Psoas muscle (tissue), 8 donors: Measurements from ENCODE around the gene POLR3GL. TPM values are rescaled to one million over a fixed set of nuclear protein-coding genes. Genes with fewer than 3 reads are reported as not detected.
"Not testable (repeated sequence)": the region's sequence is repeated elsewhere in the genome, so short reads cannot be mapped to it uniquely, and the experiment has no call there.

ENCODE experiments used
- ATAC-seq, 4 donors: fragments of 200-7000 bp; cut with Tn5 transposase; one replicate each; pipeline ENCODE4 v1.9.1; 2020; ENCODE audit warnings: moderate library complexity in 3 of 4, mild to moderate bottlenecking in 2 of 4
- DNase-seq, 2 donors: peaks; one replicate each; pipeline ENCODE4 v3.0.0-alpha.2; 2020
- H3K27ac ChIP-seq: fragments of 200-600 bp; one replicate; pipeline ENCODE4 v1.8.0; 2022
- H3K27me3 ChIP-seq, 3 donors: fragments of 200-600 bp in 1 of 3; one replicate each; pipeline versions ENCODE4 v1.6.1 to v1.8.0; 2013 to 2022; ENCODE audit warnings: low read length in 2 of 3, mild to moderate bottlenecking in 2 of 3, moderate library complexity in 1 of 3; ENCODE audit not compliant: insufficient read depth in 3 of 3
- H3K36me3 ChIP-seq, 2 donors: fragments of 200-600 bp in 1 of 2; one replicate each; pipeline versions ENCODE4 v1.6.1 to v1.8.0; 2013 to 2022; ENCODE audit warnings: low read depth in 1 of 2, mild to moderate bottlenecking in 1 of 2, moderate library complexity in 1 of 2; ENCODE audit not compliant: insufficient read depth in 1 of 2
- H3K4me1 ChIP-seq: fragments of 200-600 bp; one replicate; pipeline ENCODE4 v1.8.0; 2022
- H3K4me3 ChIP-seq: fragments of 200-600 bp; one replicate; pipeline ENCODE4 v1.8.0; 2022; ENCODE audit warnings: mild to moderate bottlenecking
- H3K9me3 ChIP-seq: fragments of 200-600 bp; one replicate; pipeline ENCODE4 v1.8.0; 2022
- CTCF ChIP-seq: fragments of 200-600 bp; IDR thresholded peaks from one replicate; pipeline ENCODE4 v1.8.0; 2022; ENCODE audit warnings: antibody characterized with exemption
- WGBS, 3 donors: extraction: QIAGEN DNeasy Blood & Tissue Kit; methylation state at CpG; one replicate each; pipeline versions ENCODE4 v1.1.6 to v1.1.7; 2013; 5-methylcytosine and 5-hydroxymethylcytosine counted together
- intact Hi-C, 2 donors: fragments of 100-400 bp; cut with DNase I; formaldehyde crosslinking; loops; one replicate each; pipeline versions ENCODE4 v1.11.0 to v1.14.2; 2022
- polyA plus RNA-seq, 3 donors: library from polyadenylated mRNA; stranded (reverse); fragments of 200-250 nt; gene quantifications; one replicate each; pipeline ENCODE4 v1.2.3, GENCODE V29; 2013
- total RNA-seq, 4 donors: library from RNA; stranded (reverse); fragmentation: NEBNext Ultra II Directional in 2 of 4; extraction: Animal tissue kit (Norgen Biotek cat#: 25700) in 2 of 4; gene quantifications; one replicate each; pipeline versions ENCODE4 v1.2.1 to v1.2.4, GENCODE V29; 2021 to 2023
- donor health status: healthy with polysubstance abuse.
- donor health status: DM: no; HTN: no; CAD: no; lungs with moderate emphysema.
- donor health status: Bipolar disorder and iron deficiency.
- donor health status: healthy.
- donor health status: DM: yes; HTN: yes; CAD: no.
- donor health status: DM: no; HTN: no; CAD: no.
- donor health status: DM: no; HTN: no; CAD: no.
- donor health status: DM: yes; HTN: yes; CAD: no.

POLR3GL gene
- total and polyA plus RNA-seq, 7 donors, result 30.5 to 139 (median 59.9) TPM

DNA sequence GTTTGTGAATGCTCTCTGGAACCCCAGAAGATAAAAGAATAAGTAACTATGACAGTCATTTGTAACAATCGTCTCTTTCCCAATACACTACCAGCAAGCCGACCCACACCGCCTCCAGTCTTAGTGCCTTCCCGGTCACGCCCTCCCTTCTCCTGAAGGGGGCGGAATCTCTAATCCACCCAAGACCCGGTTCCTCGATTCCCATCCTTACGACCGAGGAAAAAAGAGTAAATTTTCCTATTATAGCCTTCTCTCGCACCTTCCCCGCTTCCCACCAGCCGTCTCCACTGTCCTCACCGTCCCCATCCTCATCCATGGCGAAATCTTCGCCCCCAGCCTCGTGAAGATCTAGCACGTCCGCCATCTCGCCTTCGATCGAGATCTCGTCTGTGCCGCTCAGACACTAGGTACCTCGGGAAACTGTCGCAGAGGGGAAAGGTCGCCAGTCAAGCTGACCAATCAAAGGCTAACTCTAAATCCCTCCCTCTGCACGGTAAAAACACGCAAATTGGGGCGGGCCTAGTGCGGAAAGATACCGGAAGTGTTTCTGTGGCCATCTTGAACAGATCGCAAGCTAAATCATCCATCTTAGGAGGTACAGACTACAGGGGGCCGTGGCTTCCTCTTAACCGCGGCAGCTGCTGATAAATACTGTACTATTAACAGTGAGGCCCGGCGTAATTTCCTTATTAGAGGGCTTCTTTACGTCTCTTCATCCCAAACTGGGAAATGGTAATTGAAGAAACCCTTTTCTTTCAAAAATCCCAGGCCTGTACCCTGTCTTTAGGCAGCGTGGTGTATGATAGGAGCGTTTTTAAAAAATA lies 37.2 kb upstream of the POLR3GL start, which contains the start of gene RBM8A:
Gene RBM8A (minus strand): TSS at position 422 of the 824 bp plus-strand sequence. CDS start 58 bp downstream, at position 364.
- Histone ChIP-seq H3K4me3 (peak within 1 kb of the TSS; percentile 78), H3K4me1 (peaks cover 14% of the 10 kb centered on the region), H3K27ac (peak within 1 kb of the TSS; percentile 98), H3K27me3 (no peaks in the 10 kb centered on the region), H3K36me3 (peaks cover 0 to 42% of the 10 kb centered on the region in 2 donors), H3K9me3 (no peaks in the 10 kb centered on the region)
- 0 to 1% (median 0%) methylated on average over 41 of the region's 41 CpGs for WGBS, 3 donors
- intact Hi-C loops, result no loop called here
- peak; percentile 95 to 99 (median 96) for ATAC-seq
- DNase-seq, result peak; percentile 91 to 96
- TF ChIP-seq CTCF, result peak; percentile 60

GRCh38 chr1:145927916-145928643 lies 36.4 kb upstream of the POLR3GL start:
- no peaks in the 10 kb centered on the region for H3K9me3 ChIP-seq
- WGBS, 3 donors, result 55 to 59% (median 57%) methylated on average over 20 of the region's 20 CpGs
- no peaks in the 10 kb centered on the region for H3K27me3 ChIP-seq
- H3K4me1 ChIP-seq, result peaks cover 17% of the 10 kb centered on the region
- H3K36me3 ChIP-seq, result peaks cover 0 to 42% of the 10 kb centered on the region in 2 donors
- TF ChIP-seq CTCF, result no peak
- ATAC-seq, result peak in 1 of 4 donors; percentile 13
- H3K27ac ChIP-seq, result peak overlapping the region; percentile 98
- no peak for DNase-seq
- intact Hi-C loops, result no loop called here
- H3K4me3 ChIP-seq, result peak overlapping the region; percentile 78

GRCh38 chr1:145932522-145933009 lies 31.9 kb upstream of the POLR3GL start:
- Histone ChIP-seq H3K27ac (peak overlapping the region; percentile 68), H3K4me1 (peaks cover 40% of the 10 kb centered on the region), H3K36me3 (peaks cover 8 to 59% of the 10 kb centered on the region in 2 donors)
- DNase-seq, H3K4me3 ChIP-seq, intact Hi-C loops, H3K9me3 ChIP-seq, ATAC-seq, H3K27me3 ChIP-seq: not testable (repeated sequence)
- 62 to 73% (median 65%) methylated on average over 8 to 9 of the region's 9 CpGs for WGBS, 3 donors

DNA sequence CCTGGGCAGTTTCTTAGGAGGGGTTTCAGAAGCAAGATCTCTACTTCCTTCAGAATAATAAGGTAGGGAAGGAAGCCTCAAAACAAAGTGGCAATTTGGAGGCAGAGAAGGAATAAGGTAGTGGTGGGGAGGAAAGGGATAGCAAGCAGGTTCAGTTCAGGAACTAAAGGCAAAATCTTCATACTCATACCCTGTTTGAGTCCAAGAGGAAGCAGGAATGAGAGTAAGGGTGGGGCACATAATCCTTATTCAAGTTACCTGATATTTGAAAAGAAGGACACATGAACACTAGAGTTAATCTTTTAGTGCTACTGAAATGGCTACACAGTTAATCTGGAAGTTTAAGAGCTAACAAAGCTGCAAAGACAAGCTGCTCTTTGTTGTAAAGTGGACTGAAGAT lies 28.8 kb upstream of the POLR3GL start:
- no peaks in the 10 kb centered on the region for H3K9me3 ChIP-seq
- TF ChIP-seq CTCF, result no peak
- H3K36me3 ChIP-seq, result peaks cover 8 to 82% of the 10 kb centered on the region in 2 donors
- H3K4me1 ChIP-seq, result peaks cover 37% of the 10 kb centered on the region
- H3K27ac ChIP-seq, result peak overlapping the region; percentile 70
- intact Hi-C loops, result loop anchor here in 1 of 2 donors (2.0 kb wide), 1 partner anchor 19 kb away; no protein-coding TSS in a partner anchor
- no peak overlapping the region for H3K4me3 ChIP-seq
- DNase-seq (no peak), ATAC-seq (no peak)
- no peaks in the 10 kb centered on the region for H3K27me3 ChIP-seq

DNA sequence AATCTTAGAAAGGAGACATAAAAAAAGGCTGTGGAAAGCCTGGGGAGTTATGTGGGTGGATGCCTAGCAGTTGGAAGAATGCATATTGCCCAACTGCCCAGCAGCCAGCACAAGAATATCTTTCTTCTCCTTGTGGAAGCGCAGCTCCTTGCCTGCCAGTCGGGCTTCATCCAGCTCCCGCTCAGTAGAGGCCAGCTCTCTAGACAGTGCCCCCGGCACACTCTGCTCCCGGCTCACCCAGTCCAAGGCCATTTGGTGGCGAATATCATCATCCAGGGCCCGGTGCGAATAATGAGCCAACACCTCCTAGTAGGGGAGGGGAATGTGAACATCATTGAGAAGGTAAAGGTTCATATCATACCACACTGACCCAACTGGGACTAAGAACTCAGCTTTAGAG lies 28.2 kb upstream of the POLR3GL start:
- DNase-seq (peak in 1 of 2 donors; percentile 74), ATAC-seq (peak; percentile 80 to 90 (median 82))
- intact Hi-C loops, result loop anchor here in 1 of 2 donors (2.0 kb wide), 1 partner anchor 19 kb away; no protein-coding TSS in a partner anchor
- H3K27me3 ChIP-seq, result no peaks in the 10 kb centered on the region
- H3K27ac ChIP-seq, result peak overlapping the region; percentile 70
- H3K9me3 ChIP-seq, result no peaks in the 10 kb centered on the region
- no peak overlapping the region for H3K4me3 ChIP-seq
- WGBS, 3 donors, result 38 to 71% (median 68%) methylated on average over 7 to 8 of the region's 8 CpGs
- H3K4me1 ChIP-seq, result peaks cover 37% of the 10 kb centered on the region
- no peak for TF ChIP-seq CTCF
- H3K36me3 ChIP-seq, result peaks cover 8 to 85% of the 10 kb centered on the region in 2 donors
